GM11168 (cell line): Measurements from ENCODE around the gene UNK.
"Not testable (repeated sequence)": the region's sequence is repeated elsewhere in the genome, so short reads cannot be mapped to it uniquely, and the experiment has no call there.

ENCODE experiments used
- in situ Hi-C: fragments of 300-500 bp; cut with MboI; formaldehyde crosslinking; loops from one replicate; pipeline ENCODE4 v1.12.0; 2022; ENCODE audit warnings: low sequenced_read_pairs; ENCODE audit not compliant: unreplicated experiment

Gene UNK

DNA sequence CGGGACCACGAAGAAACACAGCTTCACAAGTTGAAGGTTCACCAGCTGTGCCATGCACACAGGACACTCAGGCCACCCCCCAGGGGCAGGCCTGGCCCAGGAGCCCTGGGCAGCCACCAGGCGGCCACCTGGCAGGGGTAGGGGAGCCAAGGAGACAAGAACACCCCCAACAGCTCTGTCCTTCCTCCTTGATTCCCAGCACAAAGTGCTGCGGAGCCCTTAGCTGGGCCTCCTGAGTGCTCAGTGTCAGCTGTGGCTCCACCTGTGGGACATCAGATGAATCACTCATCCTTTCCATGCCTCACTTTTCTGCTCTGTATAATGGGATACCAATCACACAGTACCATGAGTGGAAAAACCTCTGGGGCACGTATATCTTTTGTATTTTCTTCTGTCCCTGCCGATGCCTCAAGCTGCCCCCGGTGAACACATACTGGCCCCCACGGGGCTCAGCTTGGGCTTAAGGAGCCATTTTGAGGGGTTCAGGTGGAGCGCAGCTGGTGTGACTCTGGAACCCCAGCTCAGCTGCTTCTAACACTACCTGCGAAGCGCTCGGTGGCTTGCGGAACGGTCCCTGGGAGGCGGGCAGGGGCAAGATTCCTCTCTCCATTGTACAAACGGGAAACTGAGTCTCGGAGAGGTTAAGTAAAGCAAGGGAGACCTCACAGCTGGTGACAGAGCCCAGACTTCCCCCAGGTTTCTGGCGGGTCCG is 31.6 kb upstream of the UNK start:
- in situ Hi-C loops: loop anchor here (5.0 kb wide), 1 partner anchor 136 kb away; no protein-coding TSS in a partner anchor

DNA sequence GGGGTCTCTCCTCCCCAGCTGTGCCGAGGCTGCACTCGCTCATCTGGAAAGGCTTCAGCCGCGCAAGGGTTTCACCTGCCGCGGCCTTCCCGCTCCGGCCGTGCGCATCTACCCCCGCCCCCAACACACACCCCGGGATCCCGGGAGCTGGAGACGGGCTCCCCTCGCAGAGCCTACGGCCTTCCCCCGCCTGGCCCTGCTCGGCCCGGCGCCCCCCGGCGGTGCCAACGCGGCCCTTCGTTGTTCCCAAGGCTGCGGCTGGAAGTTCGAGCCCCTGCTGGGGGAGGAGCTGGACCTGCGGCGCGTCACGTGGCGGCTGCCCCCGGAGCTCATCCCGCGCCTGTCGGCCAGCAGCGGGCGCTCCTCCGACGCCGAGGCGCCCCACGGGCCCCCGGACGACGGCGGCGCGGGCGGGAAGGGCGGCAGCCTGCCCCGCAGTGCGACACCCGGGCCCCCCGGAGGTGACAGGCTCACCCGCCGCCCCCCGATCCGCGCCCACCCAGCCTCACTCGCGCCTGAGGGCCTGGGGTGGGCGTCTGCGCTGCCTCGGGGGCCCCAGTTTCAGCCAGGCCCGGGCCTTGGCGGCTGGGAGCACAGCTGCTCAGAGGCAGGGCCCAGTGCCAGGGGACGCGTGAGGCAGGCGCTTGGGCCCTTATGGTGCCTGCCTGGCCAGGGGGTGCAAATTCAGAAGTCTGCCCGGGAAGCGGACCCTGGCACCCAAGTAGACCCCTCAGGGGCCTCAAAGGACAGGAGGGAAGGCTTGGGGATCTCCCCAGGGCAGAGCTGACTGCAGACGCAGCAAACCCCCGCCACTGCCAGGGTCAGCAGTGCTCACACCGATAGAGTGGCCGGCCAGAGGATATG is 30.9 kb upstream of the UNK start:
- in situ Hi-C loops: loop anchor here (5.0 kb wide), 1 partner anchor 136 kb away; no protein-coding TSS in a partner anchor

DNA sequence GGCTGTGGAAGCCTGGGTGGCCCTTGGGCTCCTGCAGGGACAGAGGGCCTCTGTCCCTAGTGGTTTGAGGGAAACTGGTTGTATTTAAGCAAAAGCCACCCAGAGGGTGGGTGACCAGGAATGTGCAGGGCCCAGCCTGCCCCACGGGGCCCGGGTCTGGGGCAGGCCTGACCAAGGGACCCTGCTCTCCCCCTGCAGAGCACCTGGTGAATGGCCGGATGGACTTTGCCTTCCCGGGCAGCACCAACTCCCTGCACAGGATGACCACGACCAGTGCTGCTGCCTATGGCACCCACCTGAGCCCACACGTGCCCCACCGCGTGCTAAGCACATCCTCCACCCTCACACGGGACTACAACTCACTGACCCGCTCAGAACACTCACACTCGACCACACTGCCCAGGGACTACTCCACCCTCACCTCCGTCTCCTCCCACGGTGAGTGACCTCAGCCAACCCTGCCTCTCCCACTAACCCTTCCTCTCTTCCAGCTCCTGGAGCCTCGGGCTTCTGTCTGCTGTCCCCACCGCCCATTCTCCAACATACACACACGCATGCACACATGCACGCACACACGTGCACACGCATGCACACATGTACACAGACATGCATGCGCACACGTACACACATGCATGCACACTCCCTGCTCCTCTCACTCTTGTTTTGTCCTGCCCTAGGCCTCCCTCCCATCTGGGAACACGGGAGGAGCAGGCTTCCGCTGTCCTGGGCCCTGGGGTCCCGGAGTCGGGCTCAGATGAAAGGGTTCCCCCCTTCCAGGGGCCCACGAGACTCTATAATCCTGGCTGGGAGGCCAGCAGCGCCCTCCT is 30.0 kb upstream of the UNK start:
- in situ Hi-C loops: loop anchor here (5.0 kb wide), 1 partner anchor 137 kb away; no protein-coding TSS in a partner anchor

GRCh38 chr17:75755205-75755901 is 29.3 kb upstream of the UNK start:
- in situ Hi-C loops: no loop called here

- in situ Hi-C loops: no loop called here
These were observed 28.6 kb upstream of the UNK start for GRCh38 chr17:75755990-75756389.

- in situ Hi-C loops: no loop called here
These were observed 28.0 kb upstream of the UNK start for GRCh38 chr17:75756451-75757085.

GRCh38 chr17:75757086-75757681 is 27.4 kb upstream of the UNK start:
- in situ Hi-C loops: no loop called here

GRCh38 chr17:75758131-75758905 is 26.3 kb upstream of the UNK start:
- in situ Hi-C loops: no loop called here

- in situ Hi-C loops: no loop called here
These were observed 25.1 kb upstream of the UNK start for GRCh38 chr17:75759457-75759856.

DNA sequence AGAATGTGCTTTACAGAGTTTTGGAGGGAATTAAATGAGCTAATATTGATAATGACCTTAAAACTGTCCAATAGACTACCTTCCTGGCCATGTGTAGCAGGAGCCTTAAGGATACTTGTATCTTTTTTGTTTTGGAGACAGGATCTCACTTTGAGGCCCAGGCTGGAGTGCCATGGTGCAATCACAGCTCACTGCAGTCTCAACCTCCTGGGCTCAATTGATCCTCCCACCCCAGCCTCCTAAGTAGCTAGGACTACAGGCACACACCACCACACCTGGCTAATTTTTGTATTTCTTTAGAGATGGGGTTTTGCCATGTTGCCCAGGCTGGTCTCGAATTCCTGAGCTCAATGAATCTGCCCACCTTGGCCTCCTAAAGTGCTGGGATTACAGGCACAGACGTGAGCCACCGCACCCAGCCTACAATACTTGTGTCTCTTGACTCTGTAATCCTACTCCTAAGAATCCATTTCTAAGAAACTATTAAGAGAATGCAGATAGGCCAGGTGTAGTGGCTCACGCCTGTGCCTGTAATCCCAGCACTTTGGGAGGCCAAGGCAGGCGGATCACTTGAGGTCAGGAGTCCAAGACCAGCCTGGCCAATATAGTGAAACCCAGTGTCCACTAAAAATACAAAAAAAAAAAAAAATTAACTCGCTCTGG is 24.5 kb upstream of the UNK start:
- in situ Hi-C loops: not testable (repeated sequence)

GRCh38 chr17:75762513-75763268 is 21.9 kb upstream of the UNK start:
- in situ Hi-C loops: no loop called here

DNA sequence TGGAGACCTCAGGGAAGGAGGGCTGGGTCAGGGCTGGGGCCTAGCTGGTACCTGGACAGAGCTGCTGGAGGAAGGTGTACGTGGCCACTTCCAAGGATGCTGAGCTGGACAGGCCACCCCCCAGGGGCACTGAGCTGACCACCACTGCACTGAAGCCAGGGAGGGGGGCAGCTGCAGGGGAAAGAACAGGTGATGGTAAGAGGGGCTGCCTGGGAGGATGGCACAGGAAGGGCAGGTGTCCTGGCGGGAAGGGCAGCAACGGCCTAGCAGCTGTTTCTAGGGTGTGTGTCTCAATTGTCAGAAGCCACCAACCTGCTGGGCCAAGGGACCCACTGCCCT is 21.4 kb upstream of the UNK start:
- in situ Hi-C loops: no loop called here

DNA sequence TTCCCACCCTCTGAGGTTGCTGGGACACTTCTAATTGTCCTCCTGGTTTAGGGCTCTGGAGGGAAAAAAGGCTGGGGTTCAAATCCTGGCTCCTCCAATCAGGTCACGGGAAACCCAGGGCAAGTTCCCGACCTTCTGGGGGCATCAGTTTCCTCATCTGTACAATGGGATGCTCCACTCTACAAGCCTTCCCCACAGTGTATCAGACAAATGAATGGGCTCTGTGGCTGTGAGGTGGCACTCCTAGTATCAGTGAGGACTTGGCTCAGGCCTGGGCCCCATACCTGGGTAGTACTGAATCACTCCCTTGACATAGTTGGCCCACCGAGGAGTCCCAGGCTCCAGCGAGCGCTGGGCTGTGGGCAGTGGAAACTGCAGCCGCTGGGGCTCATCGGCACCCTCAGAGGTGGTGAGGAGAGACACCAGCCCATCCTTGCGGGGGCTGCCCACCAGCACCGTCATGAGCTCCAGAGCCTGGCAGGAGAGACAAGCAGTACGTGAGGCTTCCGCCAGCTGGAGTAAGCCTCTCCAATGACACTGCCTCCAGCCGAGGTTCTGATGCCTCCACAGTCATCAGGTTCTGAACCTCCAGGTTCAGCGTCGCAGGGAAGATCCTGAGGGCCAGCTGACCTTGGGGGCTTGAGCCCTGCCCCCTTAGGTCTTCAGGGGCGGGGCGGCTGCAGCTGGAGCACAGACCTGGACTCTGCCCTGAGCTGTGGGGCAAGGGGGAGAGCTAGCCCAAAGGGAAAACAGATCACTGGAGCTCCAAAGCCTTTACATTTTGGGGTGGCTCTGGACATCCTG is 20.8 kb upstream of the UNK start:
- in situ Hi-C loops: no loop called here

DNA sequence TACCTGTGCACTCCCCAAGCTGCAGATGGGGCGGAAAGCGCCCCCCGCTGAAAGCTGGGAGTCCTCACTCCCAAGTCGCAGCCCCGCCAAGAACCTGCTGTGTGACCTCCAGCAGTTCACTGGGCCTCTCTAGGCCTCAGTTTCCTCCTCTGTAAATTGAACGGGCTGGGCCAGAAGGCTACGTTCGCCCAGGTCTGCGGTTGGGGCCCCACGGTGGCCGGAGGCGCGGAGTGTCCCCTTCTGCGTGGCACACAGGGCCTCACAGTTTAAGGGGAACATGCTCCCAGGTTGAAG is 20.2 kb upstream of the UNK start:
- in situ Hi-C loops: no loop called here

- in situ Hi-C loops: no loop called here
These were observed 19.7 kb upstream of the UNK start, which contains the start of gene GALK1 for GRCh38 chr17:75764711-75765421. Gene GALK1 (minus strand): TSS chr17:75765192. CDS start chr17:75765136, 56 bp downstream.

- in situ Hi-C loops: no loop called here
These were observed 18.6 kb upstream of the UNK start for GRCh38 chr17:75765981-75766380.
